Head of caudate nucleus (tissue), 42 donors: ENCODE results near the gene B3GAT1.

ENCODE experiments used
- DNase-seq, 42 donors: peaks; one replicate each; pipeline versions ENCODE4 v3.0.0 to v3.0.0-alpha.2; 2020 to 2021; ENCODE audit warnings: mixed read lengths in 7 of 42
- intact Hi-C: fragments of 100-400 bp; cut with DNase I; formaldehyde crosslinking; loops from one replicate; pipeline ENCODE4 v1.15.0; 2022

B3GAT1 gene

GRCh38 chr11:134383576-134384221 is 28.3 kb downstream of the B3GAT1 start:
- no peak for DNase-seq
- intact Hi-C loops: no loop called here

GRCh38 chr11:134382830-134383229 is 29.2 kb downstream of the B3GAT1 start:
- DNase-seq: no peak
- intact Hi-C loops: no loop called here

GRCh38 chr11:134382257-134382656 is 29.8 kb downstream of the B3GAT1 start:
- intact Hi-C loops: no loop called here
- DNase-seq: no peak

- intact Hi-C loops: no loop called here
- no peak for DNase-seq
Measured at GRCh38 chr11:134380785-134381184, 31.3 kb downstream of the B3GAT1 start.

- intact Hi-C loops: no loop called here
- DNase-seq: no peak
Measured at GRCh38 chr11:134380229-134380628, 31.8 kb downstream of the B3GAT1 start.

- DNase-seq: no peak
- intact Hi-C loops: no loop called here
Measured at GRCh38 chr11:134379241-134379640, 32.8 kb downstream of the B3GAT1 start.

GRCh38 chr11:134377876-134378275 is 34.2 kb downstream of the B3GAT1 start:
- peak in 1 of 42 donors; percentile 15 for DNase-seq
- intact Hi-C loops: no loop called here

GRCh38 chr11:134376150-134376921 is 35.7 kb downstream of the B3GAT1 start:
- peak in 9 of 42 donors; percentile 4 to 59 (median 40) for DNase-seq
- intact Hi-C loops: no loop called here

GRCh38 chr11:134374891-134375550 is 37.0 kb downstream of the B3GAT1 start:
- intact Hi-C loops: no loop called here
- peak in 3 of 42 donors; percentile 6 to 17 (median 7) for DNase-seq

- peak in 3 of 42 donors; percentile 3 to 14 (median 4) for DNase-seq
- intact Hi-C loops: no loop called here
Measured at GRCh38 chr11:134374171-134374570, 37.9 kb downstream of the B3GAT1 start.

- peak in 4 of 42 donors; percentile 5 to 11 (median 8) for DNase-seq
- intact Hi-C loops: no loop called here
Measured at GRCh38 chr11:134373591-134374052, 38.4 kb downstream of the B3GAT1 start.

GRCh38 chr11:134372961-134373360 is 39.1 kb downstream of the B3GAT1 start:
- peak in 19 of 42 donors; percentile 20 to 71 (median 43) for DNase-seq
- intact Hi-C loops: no loop called here

- DNase-seq: peak in 9 of 42 donors; percentile 10 to 70 (median 30)
- intact Hi-C loops: no loop called here
Measured at GRCh38 chr11:134372536-134372935, 39.5 kb downstream of the B3GAT1 start.

- intact Hi-C loops: no loop called here
- DNase-seq: peak in 5 of 42 donors; percentile 7 to 18 (median 12)
Measured at GRCh38 chr11:134371436-134372185, 40.4 kb downstream of the B3GAT1 start.

- intact Hi-C loops: no loop called here
- peak in 5 of 42 donors; percentile 3 to 11 (median 9) for DNase-seq
Measured at GRCh38 chr11:134370526-134371435, 41.3 kb downstream of the B3GAT1 start.

GRCh38 chr11:134369656-134370525 is 42.2 kb downstream of the B3GAT1 start:
- peak in 3 of 42 donors; percentile 10 to 12 (median 11) for DNase-seq
- intact Hi-C loops: loop anchor here (10.0 kb wide), 1 partner anchor 265 kb away; no protein-coding TSS in a partner anchor

GRCh38 chr11:134367781-134368180 is 44.3 kb downstream of the B3GAT1 start:
- intact Hi-C loops: loop anchor here (10.0 kb wide), 1 partner anchor 267 kb away; no protein-coding TSS in a partner anchor

More at GRCh38 chr11:134367781-134368180, 44.3 kb downstream of the B3GAT1 start:
- DNase-seq: peak in 3 of 42 donors; percentile 4 to 8 (median 5)
